Measurements from ENCODE around the gene IDUA. TPM values are rescaled to one million over a fixed set of nuclear protein-coding genes. Genes with fewer than 3 reads are reported as not detected.

Gene IDUA
- total and polyA plus RNA-seq, 2 of the 4 experiments (the other 2 are of a cell fraction) = 0.72 to 12.5 TPM

- no peak overlapping the region for H3K4me2 ChIP-seq (ENCODE audit: low read depth, low read length)
- DNase-seq (no peak), ATAC-seq (ENCODE audit: low read depth) (peak; percentile 3; the same call in 1 of the 2 replicates)
- no peaks in the 10 kb centered on the region for H3K79me1 ChIP-seq (ENCODE audit: low read depth in 1 of 2, low read length in 2 of 2)
- TF ChIP-seq MAZ (IDR thresholded peaks at IDR 0.05; ENCODE audit: borderline replicate concordance, low read depth, low read length) (no peak), BHLHE40 (IDR thresholded peaks at IDR 0.05; ENCODE audit: low read depth, low read length) (no peak)
- H2AK9ac ChIP-seq (replicated peaks; ENCODE audit: low read depth, low read length, poor library complexity) = no peak overlapping the region
- dilution Hi-C loops (cut with HindIII; ENCODE audit: low sequenced_read_pairs, unreplicated experiment) = no loop called here
- no peak overlapping the region for H2BK20ac ChIP-seq (ENCODE audit: low read depth, low read length)
- H3K4me3 ChIP-seq (ENCODE audit: insufficient read depth, low read depth, low read length) = no peak overlapping the region
- H2AK5ac ChIP-seq (ENCODE audit: low read depth, low read length) = no peak overlapping the region
- no peak overlapping the region for H2BK15ac ChIP-seq (ENCODE audit: low read depth, low read length)
- no peak overlapping the region for H4K8ac ChIP-seq (ENCODE audit: low read depth in 2 of 2, low read length in 2 of 2)
- H2AFZ ChIP-seq (replicated peaks; ENCODE audit: low read length, poor library complexity) = no peak overlapping the region
- WGBS, 2 experiments (ENCODE audit: extremely low coverage in 2 of 2, insufficient read length in 1 of 2) = 4% methylated on average over 21 of the region's 75 CpGs; no CpG with 5 or more reads in 1 of the 2 experiments
- CTCF ChIA-PET = no interaction called here
- no peak overlapping the region for H3K27ac ChIP-seq (ENCODE audit: insufficient read depth, low read length)
- H4K5ac ChIP-seq (ENCODE audit: low read depth, low read length) = no peak overlapping the region
- H3K56ac ChIP-seq (ENCODE audit: extremely low read depth, insufficient read depth, low read length) = no peak overlapping the region
- peaks cover 4% of the 10 kb centered on the region; the same call in 1 of the 2 replicates for H3K4me1 ChIP-seq (ENCODE audit: control insufficient read depth, insufficient read depth, low read length)
- H4K20me1 ChIP-seq (ENCODE audit: insufficient read depth, low read length) = peaks cover 8% of the 10 kb centered on the region
- intact Hi-C loops (cut with micrococcal nuclease) = no loop called here
- no peak overlapping the region for H2BK120ac ChIP-seq (ENCODE audit: low read depth, low read length)
- in situ Hi-C loops (cut with MboI; ENCODE audit: low sequenced_read_pairs) = no loop called here
- H2BK5ac ChIP-seq (ENCODE audit: low read depth, low read length, poor library complexity, severe bottlenecking) = no peak overlapping the region
- H3K9me3 ChIP-seq (ENCODE audit: control insufficient read depth, insufficient read depth, low read length) = peaks cover 3% of the 10 kb centered on the region
- no peak overlapping the region for H3K9ac ChIP-seq (ENCODE audit: low read depth, low read length)
- no TSS peak for BruUV-seq (replicated peaks)
- H3K9me1 ChIP-seq (ENCODE audit: insufficient read depth, low read length) = no peaks in the 10 kb centered on the region
- POLR2A ChIA-PET (ENCODE audit: unreplicated experiment) = no interaction called here
- H4K91ac ChIP-seq (ENCODE audit: insufficient read depth, low read depth, low read length) = no peak overlapping the region
- H3K36me3 ChIP-seq (ENCODE audit: control insufficient read depth, insufficient read depth, low read length) = no peaks in the 10 kb centered on the region
- H3K27me3 ChIP-seq (ENCODE audit: control insufficient read depth, insufficient read depth, low read length) = peaks cover 65% of the 10 kb centered on the region
- H3K4ac ChIP-seq (ENCODE audit: low read depth, low read length) = no peak overlapping the region
- no peak overlapping the region for H3K23ac ChIP-seq (ENCODE audit: low read depth, low read length)
- H3K14ac ChIP-seq (replicated peaks; ENCODE audit: low read depth, low read length) = no peak overlapping the region
- no peak overlapping the region for H3K18ac ChIP-seq (ENCODE audit: low read depth, low read length)
Observed at GRCh38 chr4:1002631-1003251, 15.9 kb downstream of the IDUA start.
